Prostate gland (tissue), 2 donors: ENCODE measurements around the gene AHNAK.

Source experiments
- CTCF ChIP-seq, 4 experiments: fragments of 200-600 bp in 2 of 4; fragments of 450-650 bp in 2 of 4; sonication (generic) in 2 of 4; IDR thresholded peaks; 1 replicate in 3 of 4; 2 replicates in 1 of 4; pipeline ENCODE4 v1.5.1; 2016 to 2019; ENCODE audit warnings: antibody characterized with exemption in 4 of 4, mild to moderate bottlenecking in 2 of 4, moderate library complexity in 2 of 4
- POLR2A ChIP-seq: fragments of 450-650 bp; IDR thresholded peaks from one replicate; pipeline ENCODE4 v1.6.1; 2016; ENCODE audit warnings: antibody characterized with exemption, mild to moderate bottlenecking
- POLR2AphosphoS5 ChIP-seq: sonication (generic); formaldehyde crosslinking; IDR thresholded peaks from one replicate; pipeline ENCODE4 v1.6.1; 2017; ENCODE audit warnings: antibody characterized with exemption

- no peak for TF ChIP-seq POLR2AphosphoS5
- TF ChIP-seq CTCF (IDR thresholded peaks at IDR 0.05) = no peak
- TF ChIP-seq POLR2A = no peak
Observed at GRCh38 chr11:62419943-62420342, 126.7 kb downstream of the AHNAK start.
